ENCODE data around the gene PTPDC1. TPM values are rescaled to one million over a fixed set of nuclear protein-coding genes. Genes with fewer than 3 reads are reported as not detected.

Gene PTPDC1
- total and polyA plus RNA-seq, 2 of the 4 experiments (the other 2 are of a cell fraction): 3.9 to 6.1 TPM

- Histone ChIP-seq H2AFZ (replicated peaks; ENCODE audit: low read length, poor library complexity) (no peak overlapping the region), H3K9me1 (ENCODE audit: insufficient read depth, low read length) (no peaks in the 10 kb centered on the region), H3K56ac (ENCODE audit: extremely low read depth, insufficient read depth, low read length) (no peak overlapping the region), H3K23ac (ENCODE audit: low read depth, low read length) (no peak overlapping the region), H3K4me2 (ENCODE audit: low read depth, low read length) (no peak overlapping the region), H3K4me3 (ENCODE audit: insufficient read depth, low read depth, low read length) (no peak overlapping the region), H3K79me1 (ENCODE audit: low read depth in 1 of 2, low read length in 2 of 2) (no peaks in the 10 kb centered on the region), H2BK120ac (ENCODE audit: low read depth, low read length) (no peak overlapping the region), H2BK20ac (ENCODE audit: low read depth, low read length) (no peak overlapping the region), H4K5ac (ENCODE audit: low read depth, low read length) (no peak overlapping the region), H3K36me3 (ENCODE audit: control insufficient read depth, insufficient read depth, low read length) (no peaks in the 10 kb centered on the region), H2AK5ac (ENCODE audit: low read depth, low read length) (no peak overlapping the region), H2BK5ac (ENCODE audit: low read depth, low read length, poor library complexity, severe bottlenecking) (no peak overlapping the region), H3K27ac (ENCODE audit: insufficient read depth, low read length) (no peak overlapping the region), H3K14ac (replicated peaks; ENCODE audit: low read depth, low read length) (no peak overlapping the region), H2BK15ac (ENCODE audit: low read depth, low read length) (no peak overlapping the region), H3K9me3 (ENCODE audit: control insufficient read depth, insufficient read depth, low read length) (no peaks in the 10 kb centered on the region), H4K8ac (ENCODE audit: low read depth in 2 of 2, low read length in 2 of 2) (no peak overlapping the region), H4K20me1 (ENCODE audit: insufficient read depth, low read length) (no peaks in the 10 kb centered on the region), H4K91ac (ENCODE audit: insufficient read depth, low read depth, low read length) (no peak overlapping the region), H3K27me3 (ENCODE audit: control insufficient read depth, insufficient read depth, low read length) (no peaks in the 10 kb centered on the region), H3K4ac (ENCODE audit: low read depth, low read length) (no peak overlapping the region), H3K4me1 (ENCODE audit: control insufficient read depth, insufficient read depth, low read length) (peaks cover 5% of the 10 kb centered on the region; the same call in 1 of the 2 replicates), H3K9ac (ENCODE audit: low read depth, low read length) (no peak overlapping the region), H3K18ac (ENCODE audit: low read depth, low read length) (no peak overlapping the region), H2AK9ac (replicated peaks; ENCODE audit: low read depth, low read length, poor library complexity) (no peak overlapping the region)
- no peak for ATAC-seq (ENCODE audit: low read depth)
- in situ Hi-C loops (cut with MboI; ENCODE audit: low sequenced_read_pairs): loop anchor here (25.0 kb wide), 2 partner anchors 113 to 687 kb away; partner anchors contain the start of genes FAM120A, FAM120AOS and ZNF169
- WGBS, 2 experiments (ENCODE audit: extremely low coverage in 2 of 2, insufficient read length in 1 of 2): 83% methylated on average over 1 of the region's 6 CpGs; no CpG with 5 or more reads in 1 of the 2 experiments
- intact Hi-C loops (cut with micrococcal nuclease): no loop called here
- ChIA-PET POLR2A (ENCODE audit: unreplicated experiment) (interaction anchor here (1.3 kb wide), 1 partner anchor 16 kb away, joined by 5 read pairs; no protein-coding TSS in a partner anchor), CTCF (no interaction called here)
- no TSS peak for BruUV-seq (replicated peaks)
- dilution Hi-C loops (cut with HindIII; ENCODE audit: low sequenced_read_pairs, unreplicated experiment): no loop called here
- DNase-seq: no peak
- TF ChIP-seq BHLHE40 (IDR thresholded peaks at IDR 0.05; ENCODE audit: low read depth, low read length) (no peak), CEBPB (IDR thresholded peaks at IDR 0.05; ENCODE audit: low read depth, low read length) (no peak), FOS (IDR thresholded peaks at IDR 0.05; ENCODE audit: low read depth, low read length) (no peak), USF2 (IDR thresholded peaks at IDR 0.05; ENCODE audit: low read depth, low read length) (no peak), RAD21 (IDR thresholded peaks at IDR 0.05; ENCODE audit: low read length) (no peak), RFX5 (IDR thresholded peaks at IDR 0.05; ENCODE audit: low read depth, low read length) (no peak), RCOR1 (IDR thresholded peaks at IDR 0.05; ENCODE audit: insufficient replicate concordance, low read length) (no peak), MXI1 (IDR thresholded peaks at IDR 0.05; ENCODE audit: borderline replicate concordance, low read depth, low read length) (no peak), NFE2L2 (IDR thresholded peaks at IDR 0.05; ENCODE audit: low read depth, low read length) (no peak), CTCF (conservative IDR thresholded peaks at IDR 0.05; ENCODE audit: low read depth, low read length) (no peak)
Observed at GRCh38 chr9:94149696-94150095, 65.4 kb downstream of the PTPDC1 start.
